GM19025 (cell line): Measurements from ENCODE around the gene TREX2.

ENCODE experiments used
- ATAC-seq: cut with Tn5 transposase; IDR thresholded peaks from one replicate; pipeline ENCODE4 v1.9.1; 2021; ENCODE audit warnings: mild to moderate bottlenecking, low read depth, moderate library complexity; ENCODE audit not compliant: unreplicated experiment

Gene TREX2

DNA sequence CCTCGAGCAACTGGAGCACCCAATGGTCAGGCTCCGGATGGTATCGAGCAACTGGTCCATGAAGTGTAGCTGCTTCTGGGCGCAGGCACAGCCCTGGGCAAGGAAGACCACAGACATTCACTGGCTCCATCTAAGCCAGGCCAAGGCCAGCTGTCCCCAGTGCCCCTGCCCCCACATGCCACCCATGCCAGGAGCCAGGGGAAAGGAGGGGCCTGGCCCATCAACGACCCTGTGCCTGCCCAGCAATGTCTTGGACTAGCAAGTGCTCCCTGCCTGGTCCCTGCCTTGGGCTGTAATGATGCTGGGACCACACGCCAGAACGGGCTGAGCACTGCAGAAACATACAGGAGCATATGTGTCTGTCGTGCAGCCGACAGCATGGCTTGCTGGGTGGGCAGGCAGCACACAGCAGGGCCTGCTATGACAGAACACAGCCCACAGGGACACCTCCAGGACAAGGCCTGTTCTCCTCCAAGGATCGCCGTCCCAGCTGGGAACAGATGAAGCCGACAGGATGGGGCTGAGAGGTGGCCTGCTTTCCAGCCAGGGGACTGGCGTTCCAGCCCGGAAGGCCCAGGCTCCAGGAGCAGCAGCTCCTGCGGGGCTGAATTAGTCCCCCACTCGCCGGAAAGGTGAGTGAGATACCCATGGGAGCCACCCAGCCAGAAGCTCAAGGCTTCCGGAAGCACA is 11.4 kb upstream of the TREX2 start:
- ATAC-seq, result no peak

DNA sequence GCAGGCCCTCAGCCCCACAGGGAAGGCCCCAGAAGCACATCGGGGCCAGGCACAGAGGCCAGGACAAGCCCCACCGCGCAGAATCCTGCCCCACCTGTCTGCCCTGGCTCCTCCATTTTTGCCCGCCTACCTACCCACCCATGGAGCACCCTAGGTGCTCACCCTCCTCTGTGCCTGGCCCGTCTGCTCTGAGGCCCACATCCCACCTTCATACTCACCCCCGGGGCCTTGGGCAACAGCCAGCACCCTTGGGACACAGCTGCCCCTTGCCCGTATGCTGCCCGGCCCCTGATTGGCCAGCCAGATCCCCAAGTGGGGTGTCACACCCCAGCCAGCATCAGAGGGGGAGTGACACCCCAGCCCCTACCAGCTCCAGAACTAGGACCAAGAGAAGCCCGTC is 10.8 kb upstream of the TREX2 start:
- no peak for ATAC-seq

DNA sequence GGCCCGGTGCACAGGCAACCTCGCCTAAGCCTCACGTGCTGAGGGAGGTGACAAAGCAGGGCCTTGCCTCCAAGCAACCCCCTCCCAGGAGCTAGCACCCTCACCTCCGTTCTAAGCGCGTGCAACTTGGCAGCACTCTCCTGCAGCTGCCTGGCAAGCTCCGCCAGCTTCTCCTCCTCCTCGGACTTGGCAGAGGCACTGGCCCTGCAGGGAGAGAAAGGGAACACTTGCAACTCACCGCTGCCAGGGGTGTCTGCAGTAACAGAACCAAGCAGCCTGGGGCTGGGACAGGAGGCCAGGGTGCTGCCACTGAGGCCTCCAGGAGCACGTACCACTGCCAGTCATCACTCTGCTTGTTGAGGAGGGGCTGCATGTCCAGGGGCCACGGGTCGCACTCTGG is 10.3 kb upstream of the TREX2 start:
- ATAC-seq, result no peak

DNA sequence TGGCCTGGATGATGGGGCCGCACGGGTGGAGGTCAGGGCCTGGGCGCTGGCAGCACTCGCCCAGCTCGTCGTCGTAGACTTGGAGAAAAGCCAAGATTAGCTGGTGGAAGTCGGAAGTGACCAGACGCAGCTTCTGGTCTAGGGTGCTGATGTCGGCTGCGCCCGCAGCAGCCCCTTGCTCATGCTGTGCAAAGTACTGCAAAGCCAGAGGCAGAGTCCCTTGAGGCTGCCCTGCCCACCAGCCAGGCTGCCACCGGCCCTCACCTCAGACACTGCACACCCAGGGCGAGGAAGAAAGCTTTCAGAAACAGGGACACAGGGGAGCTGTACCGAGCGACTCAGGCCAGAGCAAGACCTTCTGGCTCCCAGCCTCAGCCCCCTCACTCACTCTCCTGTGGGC is 9.7 kb upstream of the TREX2 start:
- ATAC-seq, result no peak

DNA sequence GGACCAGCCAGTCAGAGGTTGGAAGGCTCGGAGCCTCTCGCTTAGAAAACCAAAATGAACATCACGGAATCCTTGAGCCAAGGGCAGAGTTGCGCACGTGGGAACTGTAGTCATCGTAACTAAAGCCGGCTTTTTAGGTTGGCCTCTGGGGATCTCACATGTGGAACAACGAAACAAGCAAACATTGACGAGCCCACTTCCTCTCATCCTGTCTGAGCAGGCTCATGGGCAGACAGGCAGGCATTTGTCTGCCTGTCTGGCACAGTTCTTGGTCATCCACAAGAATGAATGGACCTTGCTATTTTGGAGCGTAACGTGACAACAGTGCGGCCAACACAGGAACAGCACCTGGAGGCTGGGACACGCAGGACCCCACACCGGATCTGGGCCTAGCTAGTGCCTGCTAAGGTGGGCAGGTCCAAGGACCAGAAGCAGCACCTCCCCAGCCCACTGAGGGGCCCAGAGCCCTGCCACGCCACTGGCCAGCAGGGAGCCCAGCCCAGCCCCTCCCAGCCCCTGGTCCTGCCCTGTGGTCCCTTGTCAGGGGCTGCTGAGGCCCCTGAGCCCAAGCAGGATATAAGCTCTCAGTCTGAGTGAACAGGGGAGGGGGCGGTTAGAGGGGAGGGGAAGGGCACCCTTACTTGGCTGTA is 9.2 kb upstream of the TREX2 start:
- no peak for ATAC-seq

GRCh38 chrX:153450949-153451277 is 5.1 kb upstream of the TREX2 start:
- no peak for ATAC-seq

GRCh38 chrX:153450114-153450948 is 4.5 kb upstream of the TREX2 start:
- ATAC-seq, result no peak

GRCh38 chrX:153449368-153450113 is 3.7 kb upstream of the TREX2 start:
- ATAC-seq, result no peak

GRCh38 chrX:153448556-153449367 is 2.9 kb upstream of the TREX2 start:
- no peak for ATAC-seq

GRCh38 chrX:153447581-153447960 is 1.7 kb upstream of the TREX2 start:
- no peak for ATAC-seq

DNA sequence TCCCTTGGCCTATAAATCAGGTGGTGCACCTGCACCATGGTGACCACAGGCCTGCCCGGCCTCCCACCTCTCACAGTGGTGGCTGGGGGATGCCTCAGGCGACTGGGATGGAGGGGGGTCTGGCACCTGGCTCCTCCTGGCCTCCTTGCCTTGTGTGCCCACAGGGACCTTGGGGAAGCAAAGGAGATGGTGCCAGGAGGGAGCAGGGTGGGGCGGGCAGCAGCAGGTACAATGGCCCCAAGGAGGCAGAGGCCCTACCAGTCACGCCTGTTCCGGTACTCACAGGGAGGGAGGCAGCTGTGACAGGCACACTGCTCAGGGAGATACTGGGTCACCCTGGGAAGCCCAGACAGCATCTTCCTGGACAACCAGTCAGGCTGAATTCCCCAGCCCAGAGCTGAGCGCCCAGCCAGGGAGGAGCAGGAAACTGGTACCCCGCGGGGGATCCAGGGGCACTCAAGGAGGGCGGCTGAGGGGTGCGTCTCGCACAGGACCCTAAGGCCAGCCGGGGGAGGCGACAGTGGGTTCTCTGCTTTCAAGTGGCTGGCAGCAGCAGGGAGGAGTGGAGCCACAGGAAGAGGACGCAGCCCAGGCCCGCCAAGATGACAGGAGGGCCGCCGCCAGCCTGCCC is 1.2 kb upstream of the TREX2 start:
- no peak for ATAC-seq

DNA sequence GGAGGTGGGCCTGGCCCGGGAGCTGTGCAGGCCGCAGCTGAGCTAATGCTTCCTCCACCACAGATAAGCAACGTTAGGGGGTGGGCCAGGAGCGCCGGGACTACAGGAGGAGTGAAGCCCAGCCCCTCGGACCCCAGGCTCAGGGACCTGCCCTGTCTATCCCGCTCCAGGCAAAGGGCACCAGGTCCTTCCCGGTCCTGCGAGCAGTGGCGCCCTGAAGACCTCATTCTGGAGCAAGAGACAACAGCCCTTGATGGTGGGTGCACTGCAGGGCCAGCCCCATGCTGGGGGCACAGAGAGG is 730 bp upstream of the TREX2 start:
- ATAC-seq, result no peak

- no peak for ATAC-seq
Measured at GRCh38 chrX:153445106-153445855, 575 bp downstream of the TREX2 start.

DNA sequence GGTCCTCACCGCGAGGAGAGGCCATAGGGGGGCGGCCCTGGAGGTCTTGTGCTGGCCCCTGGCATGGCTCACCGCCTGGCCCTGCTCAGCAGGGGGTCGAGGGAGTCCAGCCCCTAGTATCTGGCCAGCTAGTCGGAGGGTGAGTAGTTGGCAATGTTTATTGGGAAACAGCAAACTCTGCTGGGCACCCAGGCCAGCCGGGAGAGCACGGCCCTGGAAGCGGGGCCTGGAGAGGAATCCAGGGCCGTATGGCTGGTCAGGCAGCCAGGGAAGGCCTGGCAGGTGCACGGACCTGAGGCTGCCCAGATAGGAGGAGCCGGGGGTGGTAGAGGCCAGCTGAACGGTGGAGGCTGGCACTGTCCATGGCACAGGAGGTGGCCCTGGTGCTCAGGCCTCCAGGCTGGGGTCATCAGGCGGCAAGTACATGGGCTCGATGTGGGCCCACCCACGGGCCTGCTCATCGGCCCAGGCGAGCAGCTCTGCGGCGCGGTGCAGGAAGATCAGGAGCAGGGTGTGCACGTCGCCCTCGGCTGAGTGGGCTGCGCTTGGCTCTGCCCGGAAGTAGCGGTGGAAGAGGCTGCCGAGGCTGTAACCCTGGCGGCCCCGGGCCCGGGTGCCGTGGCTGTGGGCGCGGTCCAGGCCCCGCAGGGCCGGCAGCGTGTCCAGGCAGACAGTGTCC is 1.4 kb downstream of the TREX2 start:
- ATAC-seq, result no peak

DNA sequence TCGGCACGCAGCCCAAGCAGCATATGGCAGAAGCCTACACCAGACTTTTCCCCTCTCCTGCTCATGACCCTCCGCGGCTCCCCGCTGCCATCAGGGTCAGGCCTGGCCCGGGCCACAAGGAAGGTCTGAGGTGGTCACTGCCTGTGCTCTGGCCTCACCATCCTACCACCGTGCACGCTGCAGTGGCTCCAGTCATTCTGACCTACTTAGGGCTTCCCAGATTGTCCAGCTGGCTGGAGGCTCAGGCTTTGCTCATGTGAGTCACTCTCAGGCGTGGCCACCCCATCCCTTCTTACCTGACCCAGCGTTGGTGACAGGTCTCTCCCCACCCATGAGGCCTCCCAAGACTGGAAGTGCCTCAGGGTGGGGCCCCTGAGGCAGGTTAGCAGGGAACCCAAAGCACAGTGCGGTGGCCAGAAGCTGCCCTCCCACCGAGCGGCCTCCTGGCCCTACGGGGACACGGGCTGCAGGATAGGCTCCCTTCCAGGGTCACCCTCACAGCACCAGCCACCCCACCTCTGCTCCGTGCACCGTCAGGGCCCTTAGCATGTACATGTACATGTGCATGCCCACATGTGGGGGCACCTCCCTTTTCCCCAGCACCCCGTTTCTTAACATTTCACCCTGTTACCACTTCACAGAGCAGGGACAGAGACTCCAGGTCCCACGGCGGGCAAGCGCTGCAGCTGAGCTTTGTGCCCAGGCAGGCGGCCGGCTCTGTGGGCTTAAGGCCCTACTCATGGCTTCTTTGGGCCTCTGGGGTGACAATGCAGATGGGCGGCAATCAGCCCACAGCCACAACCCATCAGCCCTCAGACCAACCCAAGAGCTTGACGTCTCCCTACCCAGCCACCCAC is 2.2 kb downstream of the TREX2 start:
- ATAC-seq, result no peak

GRCh38 chrX:153442463-153442862 is 3.4 kb downstream of the TREX2 start:
- ATAC-seq, result no peak

- no peak for ATAC-seq
Measured at GRCh38 chrX:153441981-153442380, 3.9 kb downstream of the TREX2 start.

DNA sequence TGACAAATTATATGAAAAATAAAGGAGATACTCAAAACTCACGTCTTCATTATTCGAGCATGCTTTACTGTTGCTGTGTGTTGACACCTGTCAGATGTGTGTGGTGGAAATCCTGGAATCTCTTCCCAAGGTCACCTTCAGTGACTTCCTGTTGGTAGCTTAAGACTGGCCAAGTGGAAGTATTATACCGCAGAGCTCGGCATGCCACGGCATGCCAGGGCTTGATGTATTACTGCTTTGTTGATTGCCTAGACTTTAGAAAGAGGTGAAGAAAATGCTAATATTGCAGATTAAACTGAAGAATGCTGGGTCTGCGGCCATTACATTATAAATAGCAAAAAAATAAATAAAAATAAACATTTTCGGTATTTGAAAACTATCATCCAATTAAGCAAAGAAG is 4.6 kb downstream of the TREX2 start:
- no peak for ATAC-seq
